A172 (cell line): ENCODE data around the gene SORL1-AS1. TPM values are rescaled to one million over a fixed set of nuclear protein-coding genes. Genes with fewer than 3 reads are reported as not detected.

ENCODE experiments used
- DNase-seq: peaks from one replicate; pipeline ENCODE4 v3.0.0-alpha.2; 2015; ENCODE audit warnings: low spot score
- total RNA-seq: library from RNA; depleted of rRNA; stranded (reverse); fragments of >200 nt; shearing (Covaris generic); gene quantifications from 2 replicates; pipeline ENCODE4 v1.2.3, GENCODE V29; 2014; rRNA removed

Gene SORL1-AS1

DNA sequence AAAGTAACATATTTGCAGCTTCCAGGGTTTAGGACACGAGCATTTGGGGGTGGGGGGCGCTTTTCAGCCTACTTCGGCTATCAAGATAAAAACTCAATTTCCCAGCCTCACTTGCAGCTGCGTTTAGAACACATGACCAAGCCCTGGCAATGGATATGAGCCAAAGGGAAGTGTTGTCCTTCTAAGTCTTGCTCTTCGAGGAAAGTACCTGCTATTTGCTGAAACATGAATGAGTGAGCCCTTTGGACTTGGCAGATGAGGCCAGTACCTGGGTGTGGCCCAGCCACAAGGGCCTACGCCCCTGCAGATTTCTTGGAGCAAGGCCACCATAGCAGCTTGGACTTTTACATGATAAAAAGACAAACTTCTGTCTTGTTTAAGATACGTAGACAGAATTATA is 60.9 kb downstream of the SORL1-AS1 start:
- peak; percentile 18 for DNase-seq

DNA sequence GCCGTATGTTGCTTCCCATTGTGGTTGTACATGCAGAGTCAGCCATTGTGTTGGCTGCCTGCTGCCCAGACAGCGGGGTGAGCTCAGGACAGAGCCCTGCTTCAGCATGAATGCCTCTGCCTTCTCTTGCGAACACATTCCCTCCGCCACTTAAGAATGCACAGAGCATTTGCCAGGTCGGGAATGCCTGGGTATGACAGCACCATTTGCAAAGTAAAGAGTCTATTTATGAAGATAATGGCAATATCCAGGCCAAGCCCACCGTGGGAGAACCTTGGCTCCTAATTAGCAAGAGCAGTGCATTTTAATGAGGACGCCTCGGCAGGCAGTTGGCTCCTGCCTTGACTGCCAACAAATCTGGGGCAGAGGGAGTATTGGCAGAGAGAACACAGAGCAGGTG is 63.1 kb downstream of the SORL1-AS1 start:
- no peak for DNase-seq

Other genes starting within 250 kb of the SORL1-AS1 start
- gene SC5D, start 160.2 kb downstream of the SORL1-AS1 start, total RNA-seq = 16.0 and 25.6 TPM in 2 replicates
- gene SORL1, start 653 bp downstream of the SORL1-AS1 start, total RNA-seq = 1.7 and 2.1 TPM in 2 replicates